Measurements from ENCODE around the gene DLGAP1. TPM values are rescaled to one million over a fixed set of nuclear protein-coding genes. Genes with fewer than 3 reads are reported as not detected.

The DLGAP1 gene
- total and polyA plus RNA-seq, 7 experiments from 2014 or later, result 0.32 to 1.0 TPM; not detected in 5

- CTCF ChIA-PET, result no interaction called here
- H3K4me1 Mint-ChIP-seq, result peaks cover 0 to 7% (median 0%) of the 10 kb centered on the region in 7 donors
Observed at GRCh38 chr18:3790703-3791102, 664.4 kb downstream of the DLGAP1 start.

DNA sequence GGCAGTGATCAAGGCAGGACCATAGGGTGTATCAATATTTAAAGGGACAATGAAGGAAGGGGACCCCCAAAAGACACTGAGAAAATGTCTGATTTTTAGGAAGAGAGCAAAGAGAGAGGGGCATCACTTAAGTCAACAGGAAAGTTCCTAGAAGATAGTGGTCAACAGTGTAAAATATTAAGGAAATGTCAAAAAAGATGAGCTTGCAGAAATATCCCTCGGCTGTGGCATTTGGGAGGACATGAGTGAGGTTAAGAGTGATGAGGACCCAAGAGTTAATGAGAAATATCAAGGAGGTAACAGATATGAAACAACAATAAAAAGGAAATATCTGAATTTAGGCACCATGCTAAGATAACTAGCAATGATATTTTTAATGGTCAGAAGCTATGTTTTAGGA is 665.6 kb downstream of the DLGAP1 start:
- Mint-ChIP-seq H3K36me3 (peaks cover 0 to 3% (median 0%) of the 10 kb centered on the region in 5 donors), H3K4me1 (peaks cover 0 to 7% (median 0%) of the 10 kb centered on the region in 7 donors), H3K4me3 (no peak overlapping the region), H3K27ac (no peak overlapping the region), H3K27me3 (peaks cover 10 to 47% (median 24%) of the 10 kb centered on the region in 5 donors), H3K9me3 (peaks cover 0 to 10% (median 0%) of the 10 kb centered on the region in 11 donors)
- DNase-seq (no peak), ATAC-seq (no peak)
- H3K4me3 ChIP-seq (ENCODE audit: low read length), result no peak overlapping the region
- ChIA-PET CTCF (no interaction called here), POLR2A (no interaction called here)
- H3K36me3 ChIP-seq (ENCODE audit: control insufficient read depth in 2 of 3, insufficient read depth in 3 of 3, low read length in 3 of 3), result no peaks in the 10 kb centered on the region
- intact Hi-C loops (cut with micrococcal nuclease), result no loop called here
- no peaks in the 10 kb centered on the region for H3K9me3 ChIP-seq (ENCODE audit: control insufficient read depth in 2 of 3, low read length in 3 of 3)
- H3K4me1 ChIP-seq (ENCODE audit: control insufficient read depth in 2 of 2, insufficient read depth in 2 of 2, low read length in 2 of 2), result no peaks in the 10 kb centered on the region
- no peak overlapping the region for H3K27ac ChIP-seq (ENCODE audit: low read depth, low read length)
- H3K27me3 ChIP-seq (ENCODE audit: control insufficient read depth in 2 of 2, insufficient read depth in 2 of 2, low read length in 2 of 2), result no peaks in the 10 kb centered on the region

More at GRCh38 chr18:3790703-3791102, 664.4 kb downstream of the DLGAP1 start:
- Histone ChIP-seq H3K27ac (ENCODE audit: low read depth, low read length) (no peak overlapping the region), H3K4me3 (ENCODE audit: low read length) (no peak overlapping the region), H3K36me3 (ENCODE audit: control insufficient read depth in 2 of 3, insufficient read depth in 3 of 3, low read length in 3 of 3) (no peaks in the 10 kb centered on the region), H3K4me1 (ENCODE audit: control insufficient read depth in 2 of 2, insufficient read depth in 2 of 2, low read length in 2 of 2) (no peaks in the 10 kb centered on the region), H3K27me3 (ENCODE audit: control insufficient read depth in 2 of 2, insufficient read depth in 2 of 2, low read length in 2 of 2) (no peaks in the 10 kb centered on the region), H3K9me3 (ENCODE audit: control insufficient read depth in 2 of 3, low read length in 3 of 3) (no peaks in the 10 kb centered on the region)
- Mint-ChIP-seq H3K36me3 (no peaks in the 10 kb centered on the region), H3K27me3 (peaks cover 10 to 44% (median 22%) of the 10 kb centered on the region in 5 donors), H3K9me3 (peaks cover 0 to 7% (median 0%) of the 10 kb centered on the region in 11 donors), H3K27ac (no peak overlapping the region), H3K4me3 (no peak overlapping the region)
- POLR2A ChIA-PET, result no interaction called here
- no peak for DNase-seq
- intact Hi-C loops (cut with micrococcal nuclease), result no loop called here
- no peak for ATAC-seq

GRCh38 chr18:3784949-3785348 is 670.2 kb downstream of the DLGAP1 start:
- Mint-ChIP-seq H3K4me3 (no peak overlapping the region), H3K4me1 (no peaks in the 10 kb centered on the region), H3K27me3 (peaks cover 10 to 32% (median 21%) of the 10 kb centered on the region in 5 donors), H3K27ac (no peak overlapping the region), H3K36me3 (peaks cover 0 to 3% (median 0%) of the 10 kb centered on the region in 5 donors), H3K9me3 (peaks cover 0 to 3% (median 0%) of the 10 kb centered on the region in 11 donors)
- H3K4me3 ChIP-seq (ENCODE audit: low read length), result no peak overlapping the region
- DNase-seq (no peak), ATAC-seq (no peak)
- ChIA-PET POLR2A (no interaction called here), CTCF (no interaction called here)
- no peaks in the 10 kb centered on the region for H3K27me3 ChIP-seq (ENCODE audit: control insufficient read depth in 2 of 2, insufficient read depth in 2 of 2, low read length in 2 of 2)
- no peaks in the 10 kb centered on the region for H3K4me1 ChIP-seq (ENCODE audit: control insufficient read depth in 2 of 2, insufficient read depth in 2 of 2, low read length in 2 of 2)
- H3K9me3 ChIP-seq (ENCODE audit: control insufficient read depth in 2 of 3, low read length in 3 of 3), result no peaks in the 10 kb centered on the region
- no peaks in the 10 kb centered on the region for H3K36me3 ChIP-seq (ENCODE audit: control insufficient read depth in 2 of 3, insufficient read depth in 3 of 3, low read length in 3 of 3)
- no peak overlapping the region for H3K27ac ChIP-seq (ENCODE audit: low read depth, low read length)
- intact Hi-C loops (cut with micrococcal nuclease), result no loop called here

DNA sequence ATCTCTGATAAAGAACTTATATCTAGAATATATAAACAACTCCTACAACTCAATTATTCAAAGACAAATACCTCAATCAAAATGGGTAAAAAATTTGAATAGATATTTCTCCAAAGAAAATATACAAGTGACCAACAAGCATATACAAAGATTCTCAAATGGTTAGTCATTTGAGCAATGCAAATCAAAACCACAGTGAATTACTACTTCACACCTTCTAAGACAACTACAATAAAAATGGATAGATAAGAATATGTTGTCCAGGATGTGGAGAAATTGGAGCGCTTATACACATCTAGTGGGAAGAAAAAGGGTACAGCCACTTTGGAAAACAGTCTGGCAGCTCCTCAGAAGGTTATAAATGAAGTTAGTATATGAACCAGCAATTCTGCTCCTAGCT is 672.2 kb downstream of the DLGAP1 start:
- H3K27me3 Mint-ChIP-seq, result peaks cover 2 to 20% (median 13%) of the 10 kb centered on the region in 5 donors
- ATAC-seq (no peak), DNase-seq (no peak)
- no peak overlapping the region for H3K4me3 ChIP-seq (ENCODE audit: low read length)
- ChIA-PET CTCF (no interaction called here), POLR2A (no interaction called here)
- H3K36me3 ChIP-seq (ENCODE audit: control insufficient read depth in 2 of 3, insufficient read depth in 3 of 3, low read length in 3 of 3), result no peaks in the 10 kb centered on the region
- H3K27ac ChIP-seq (ENCODE audit: low read depth, low read length), result no peak overlapping the region
- H3K27me3 ChIP-seq (ENCODE audit: control insufficient read depth in 2 of 2, insufficient read depth in 2 of 2, low read length in 2 of 2), result no peaks in the 10 kb centered on the region
- no peaks in the 10 kb centered on the region for H3K9me3 ChIP-seq (ENCODE audit: control insufficient read depth in 2 of 3, low read length in 3 of 3)
- H3K36me3 Mint-ChIP-seq, result peaks cover 0 to 3% (median 0%) of the 10 kb centered on the region in 5 donors
- H3K4me3 Mint-ChIP-seq, result no peak overlapping the region
- no peak overlapping the region for H3K27ac Mint-ChIP-seq
- intact Hi-C loops (cut with micrococcal nuclease), result no loop called here
- peaks cover 0 to 3% (median 0%) of the 10 kb centered on the region in 11 donors for H3K9me3 Mint-ChIP-seq
- no peaks in the 10 kb centered on the region for H3K4me1 Mint-ChIP-seq
- no peaks in the 10 kb centered on the region for H3K4me1 ChIP-seq (ENCODE audit: control insufficient read depth in 2 of 2, insufficient read depth in 2 of 2, low read length in 2 of 2)

DNA sequence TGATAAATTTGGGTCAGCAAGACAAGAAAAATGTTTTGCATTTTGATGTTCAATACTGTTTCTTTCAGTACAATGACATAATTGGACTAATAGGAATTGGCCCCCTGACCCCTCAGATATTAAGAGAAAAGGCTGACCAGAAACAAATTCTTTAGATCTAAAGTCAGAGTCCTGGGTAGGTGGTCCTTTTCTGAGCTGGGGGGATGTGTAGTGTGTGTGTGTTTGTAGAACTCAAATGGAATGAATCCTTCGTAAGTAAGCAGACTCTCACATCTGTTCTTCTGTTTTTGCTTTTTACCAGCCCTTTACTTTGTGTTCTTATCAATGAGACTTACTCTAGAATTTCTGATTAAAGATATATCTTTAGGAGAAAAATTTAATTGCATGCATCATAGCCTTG is 677.4 kb downstream of the DLGAP1 start:
- CTCF ChIA-PET, result no interaction called here
- H3K36me3 ChIP-seq (ENCODE audit: control insufficient read depth in 2 of 3, insufficient read depth in 3 of 3, low read length in 3 of 3), result no peaks in the 10 kb centered on the region
- Mint-ChIP-seq H3K4me3 (no peak overlapping the region), H3K4me1 (no peaks in the 10 kb centered on the region), H3K36me3 (no peaks in the 10 kb centered on the region), H3K9me3 (no peaks in the 10 kb centered on the region), H3K27me3 (peaks cover 0 to 12% (median 0%) of the 10 kb centered on the region in 5 donors), H3K27ac (no peak overlapping the region)
- H3K4me3 ChIP-seq (ENCODE audit: low read length), result no peak overlapping the region
- ATAC-seq (no peak), DNase-seq (no peak)
- intact Hi-C loops (cut with micrococcal nuclease), result loop anchor here in 1 of 2 donors (10.0 kb wide), 2 partner anchors 493 to 1277 kb away; no protein-coding TSS in a partner anchor
- H3K27ac ChIP-seq (ENCODE audit: low read depth, low read length), result no peak overlapping the region
- H3K9me3 ChIP-seq (ENCODE audit: control insufficient read depth in 2 of 3, low read length in 3 of 3), result no peaks in the 10 kb centered on the region
- H3K27me3 ChIP-seq (ENCODE audit: control insufficient read depth in 2 of 2, insufficient read depth in 2 of 2, low read length in 2 of 2), result no peaks in the 10 kb centered on the region
- POLR2A ChIA-PET, result no interaction called here
- no peaks in the 10 kb centered on the region for H3K4me1 ChIP-seq (ENCODE audit: control insufficient read depth in 2 of 2, insufficient read depth in 2 of 2, low read length in 2 of 2)

DNA sequence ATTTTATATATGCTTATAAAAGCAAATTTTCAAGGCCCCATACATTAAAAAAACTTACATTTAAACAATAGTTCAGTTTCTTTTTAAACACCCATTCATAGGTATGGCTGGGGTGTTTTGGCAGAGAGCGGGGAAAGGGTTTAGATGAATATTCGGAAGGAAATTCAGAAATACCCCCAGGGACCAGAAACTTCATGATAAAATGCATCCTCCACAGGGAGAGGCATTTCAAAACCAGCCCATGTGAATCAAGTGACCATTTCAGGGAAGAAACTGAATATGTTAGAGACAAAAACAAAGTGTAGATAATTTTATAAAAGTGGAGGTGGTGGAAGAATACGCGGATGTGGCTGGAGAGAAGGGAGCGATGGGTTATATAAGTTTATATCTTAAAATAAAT is 678.0 kb downstream of the DLGAP1 start:
- H3K9me3 ChIP-seq (ENCODE audit: control insufficient read depth in 2 of 3, low read length in 3 of 3), result no peaks in the 10 kb centered on the region
- H3K27ac Mint-ChIP-seq, result no peak overlapping the region
- no peaks in the 10 kb centered on the region for H3K36me3 ChIP-seq (ENCODE audit: control insufficient read depth in 2 of 3, insufficient read depth in 3 of 3, low read length in 3 of 3)
- peaks cover 0 to 15% (median under 1%) of the 10 kb centered on the region in 5 donors for H3K27me3 Mint-ChIP-seq
- DNase-seq (no peak), ATAC-seq (no peak)
- no peak overlapping the region for H3K4me3 Mint-ChIP-seq
- intact Hi-C loops (cut with micrococcal nuclease), result loop anchor here in 1 of 2 donors (10.0 kb wide), 2 partner anchors 492 to 1278 kb away; no protein-coding TSS in a partner anchor
- no peak overlapping the region for H3K27ac ChIP-seq (ENCODE audit: low read depth, low read length)
- peaks cover under 1 to 4% (median 2%) of the 10 kb centered on the region in 7 donors for H3K4me1 Mint-ChIP-seq
- CTCF ChIA-PET, result no interaction called here
- H3K36me3 Mint-ChIP-seq, result no peaks in the 10 kb centered on the region
- H3K4me3 ChIP-seq (ENCODE audit: low read length), result no peak overlapping the region
- POLR2A ChIA-PET, result no interaction called here
- H3K9me3 Mint-ChIP-seq, result no peaks in the 10 kb centered on the region
- no peaks in the 10 kb centered on the region for H3K4me1 ChIP-seq (ENCODE audit: control insufficient read depth in 2 of 2, insufficient read depth in 2 of 2, low read length in 2 of 2)
- no peaks in the 10 kb centered on the region for H3K27me3 ChIP-seq (ENCODE audit: control insufficient read depth in 2 of 2, insufficient read depth in 2 of 2, low read length in 2 of 2)

DNA sequence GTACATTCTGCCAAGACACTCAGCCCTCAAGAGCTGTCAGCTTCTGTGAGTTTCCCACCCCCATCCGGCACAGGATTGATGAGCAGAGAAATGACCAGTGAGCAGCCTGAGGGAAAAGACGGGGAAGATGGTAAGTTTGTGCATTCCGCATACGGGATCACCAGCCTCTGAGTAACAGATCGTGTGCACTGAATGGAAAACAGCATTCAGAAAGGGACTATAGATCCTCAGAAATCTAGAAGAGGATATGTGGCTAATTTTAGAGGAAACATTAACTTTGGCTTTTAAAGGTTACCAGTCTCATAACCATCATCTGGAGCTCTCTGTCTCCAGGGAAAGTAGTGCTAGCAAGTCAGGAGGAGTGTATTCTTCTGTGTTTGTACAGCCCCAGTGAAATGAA is 679.1 kb downstream of the DLGAP1 start:
- H3K27ac Mint-ChIP-seq, result no peak overlapping the region
- POLR2A ChIA-PET, result no interaction called here
- H3K4me3 ChIP-seq (ENCODE audit: low read length), result no peak overlapping the region
- intact Hi-C loops (cut with micrococcal nuclease), result loop anchor here in 1 of 2 donors (10.0 kb wide), 2 partner anchors 491 to 1279 kb away; no protein-coding TSS in a partner anchor
- no peaks in the 10 kb centered on the region for H3K9me3 ChIP-seq (ENCODE audit: control insufficient read depth in 2 of 3, low read length in 3 of 3)
- no peak overlapping the region for H3K27ac ChIP-seq (ENCODE audit: low read depth, low read length)
- H3K27me3 Mint-ChIP-seq, result peaks cover 4 to 23% (median 6%) of the 10 kb centered on the region in 5 donors
- DNase-seq, result no peak
- no peaks in the 10 kb centered on the region for H3K36me3 Mint-ChIP-seq
- peaks cover 0 to 4% of the 10 kb centered on the region in 2 donors for H3K27me3 ChIP-seq (ENCODE audit: control insufficient read depth in 2 of 2, insufficient read depth in 2 of 2, low read length in 2 of 2)
- peaks cover 6 to 14% (median 12%) of the 10 kb centered on the region in 7 donors for H3K4me1 Mint-ChIP-seq
- peaks cover 0 to 5% of the 10 kb centered on the region in 2 donors for H3K4me1 ChIP-seq (ENCODE audit: control insufficient read depth in 2 of 2, insufficient read depth in 2 of 2, low read length in 2 of 2)
- no peaks in the 10 kb centered on the region for H3K36me3 ChIP-seq (ENCODE audit: control insufficient read depth in 2 of 3, insufficient read depth in 3 of 3, low read length in 3 of 3)
- no peak overlapping the region for H3K4me3 Mint-ChIP-seq
- no peaks in the 10 kb centered on the region for H3K9me3 Mint-ChIP-seq
- ATAC-seq, result no peak
- CTCF ChIA-PET, result no interaction called here

Measured in naive thymus-derived CD4-positive, alpha-beta T cell (primary cell).